Right hindlimb (tissue), 1 donor: ENCODE measurements around the gene KCNS1.

Experiments used
- DNase-seq: peaks from one replicate; pipeline ENCODE4 v3.0.0-alpha.2; 2018

Gene KCNS1

GRCh38 chr20:45105317-45105716 lies 4.4 kb upstream of the KCNS1 start:
- no peak for DNase-seq

DNA sequence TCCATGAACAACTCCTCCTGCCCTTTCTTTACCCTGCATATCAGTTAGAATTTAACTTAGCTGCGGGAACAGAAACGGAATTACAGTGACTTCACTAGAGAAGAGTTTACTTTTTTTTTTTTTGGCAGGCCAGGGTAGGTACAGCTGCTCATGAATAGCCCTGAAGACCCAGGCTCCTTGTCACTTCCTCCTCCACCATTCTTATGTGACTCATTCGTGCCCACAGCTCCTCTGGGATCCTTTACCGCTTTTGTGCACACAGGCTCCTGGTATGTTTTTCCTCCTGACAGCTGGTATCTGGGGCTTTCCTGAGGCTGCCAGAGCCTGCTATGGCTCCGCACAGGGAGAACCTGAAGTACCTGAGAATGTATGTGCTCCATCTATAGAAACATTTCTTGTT lies 3.9 kb upstream of the KCNS1 start:
- no peak for DNase-seq

DNA sequence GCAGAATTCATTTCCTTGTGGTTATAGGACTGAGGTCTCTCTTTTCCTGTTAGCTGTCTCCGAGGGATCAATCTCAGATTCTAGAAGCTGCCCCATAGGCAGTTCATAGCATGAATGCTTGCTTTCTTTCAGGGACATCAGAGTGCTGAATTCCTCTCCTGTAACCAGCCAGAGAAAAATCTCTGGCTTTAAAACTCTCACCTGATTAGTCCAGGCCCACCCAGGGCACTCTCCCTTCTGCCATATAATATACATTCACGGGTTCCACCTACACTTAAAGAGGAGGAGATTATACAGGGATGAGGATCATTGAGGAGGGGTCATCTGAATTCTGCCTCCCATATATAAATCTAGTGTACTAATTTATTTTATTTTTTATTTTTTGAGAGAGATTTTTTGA lies 2.1 kb upstream of the KCNS1 start:
- no peak for DNase-seq

- DNase-seq, result no peak
These were observed 465 bp upstream of the KCNS1 start for GRCh38 chr20:45101333-45101850.

DNA sequence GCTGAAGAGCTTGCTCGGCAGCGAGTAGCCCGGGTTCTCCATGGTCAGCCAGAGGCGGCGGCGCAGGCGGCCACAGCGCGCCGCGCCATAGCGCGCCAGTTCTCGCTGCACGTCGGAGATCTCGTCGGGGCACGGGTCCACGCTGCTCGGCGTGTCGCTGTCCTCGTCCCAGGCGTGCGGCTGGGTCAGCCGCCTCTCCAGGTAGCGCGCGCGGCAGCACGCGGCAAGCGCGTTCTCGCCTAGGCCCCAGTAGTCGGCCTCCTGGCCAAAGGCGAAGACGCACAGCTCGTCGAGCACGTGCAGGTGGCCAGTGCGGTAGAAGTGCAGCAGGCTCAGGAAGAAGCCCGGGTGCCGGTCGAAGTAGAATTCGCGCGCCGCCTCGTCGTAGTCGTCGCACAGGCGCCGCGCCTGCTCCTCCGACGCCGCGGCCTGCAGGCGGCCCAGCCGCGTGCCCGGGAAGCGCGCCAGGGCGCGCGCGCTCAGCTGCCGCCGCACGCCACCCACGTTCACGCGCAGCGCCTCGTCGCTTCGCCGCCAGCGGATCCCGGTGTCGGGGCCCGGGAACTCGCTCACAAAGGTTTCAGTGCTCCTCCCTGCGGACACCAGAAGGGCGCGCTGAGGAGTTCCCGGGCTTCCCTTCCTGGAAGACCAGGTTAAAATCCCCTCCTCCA lies 2.7 kb downstream of the KCNS1 start:
- peak; percentile 47 for DNase-seq

- DNase-seq, result no peak
These were observed 3.3 kb downstream of the KCNS1 start for GRCh38 chr20:45097485-45098102.

- no peak for DNase-seq
These were observed 4.1 kb downstream of the KCNS1 start for GRCh38 chr20:45096781-45097180.

DNA sequence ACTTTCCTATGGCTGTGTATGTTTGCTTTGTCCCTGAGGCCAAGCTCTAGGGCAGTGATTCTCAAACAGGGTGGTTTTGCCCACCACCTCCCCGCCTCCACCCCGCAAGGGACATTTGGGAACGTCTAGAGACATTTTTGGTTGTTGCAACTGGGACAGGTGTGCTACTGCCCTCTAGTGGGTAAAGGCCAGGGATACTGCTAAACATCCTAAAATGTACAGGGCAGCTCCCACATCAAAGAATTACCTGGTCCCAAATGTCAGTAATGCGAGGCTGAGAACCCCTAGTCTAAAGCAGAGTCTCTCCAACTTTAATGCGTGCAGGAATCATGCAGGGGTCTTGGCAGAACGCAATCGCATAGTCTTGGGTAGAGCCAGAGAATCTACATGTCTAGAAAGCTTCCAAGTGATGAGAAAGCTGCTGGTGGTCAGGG lies 5.1 kb downstream of the KCNS1 start:
- DNase-seq, result peak; percentile 66

- no peak for DNase-seq
These were observed 5.9 kb downstream of the KCNS1 start for GRCh38 chr20:45094864-45095574.

DNA sequence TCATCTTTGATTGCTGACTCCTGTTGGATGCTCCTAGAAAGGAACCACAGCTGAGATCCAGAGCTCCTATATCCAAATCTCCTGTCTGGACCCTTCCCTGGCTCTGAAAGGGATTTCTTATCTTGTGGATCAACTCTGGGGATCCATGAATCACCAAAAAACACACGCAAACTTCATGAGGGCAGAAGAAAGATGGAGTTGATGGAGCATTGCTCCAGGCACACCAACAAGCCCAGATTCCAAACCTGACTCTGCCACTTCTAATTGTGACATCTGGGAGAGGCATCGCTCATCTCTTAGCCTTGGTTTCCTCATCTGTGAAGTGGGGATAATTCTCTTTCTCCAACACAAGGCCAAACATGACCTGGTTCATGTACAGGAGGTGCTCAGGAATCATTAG lies 6.7 kb downstream of the KCNS1 start:
- no peak for DNase-seq

DNA sequence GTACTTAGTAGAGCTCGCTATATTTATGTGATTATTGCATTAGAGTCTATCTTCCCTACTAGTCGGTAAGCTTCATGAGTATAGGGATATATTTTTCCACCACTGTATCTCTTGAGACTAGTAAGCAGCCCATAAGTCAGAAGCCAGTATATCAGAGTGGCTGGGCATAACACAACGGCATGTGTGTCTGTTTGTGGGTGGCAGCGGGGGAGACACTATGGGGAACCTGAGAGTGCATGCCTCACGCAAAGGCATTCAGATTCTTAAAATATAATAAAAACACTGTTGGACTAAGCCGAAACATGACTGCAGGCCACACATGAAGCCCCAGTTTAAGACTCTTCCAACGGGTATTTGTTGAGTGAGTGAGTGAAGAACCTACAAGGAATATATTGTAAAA lies 8.0 kb downstream of the KCNS1 start:
- no peak for DNase-seq

- DNase-seq, result no peak
These were observed 9.6 kb downstream of the KCNS1 start for GRCh38 chr20:45091366-45091765.

- DNase-seq, result no peak
These were observed 10.4 kb downstream of the KCNS1 start for GRCh38 chr20:45090481-45090880.

DNA sequence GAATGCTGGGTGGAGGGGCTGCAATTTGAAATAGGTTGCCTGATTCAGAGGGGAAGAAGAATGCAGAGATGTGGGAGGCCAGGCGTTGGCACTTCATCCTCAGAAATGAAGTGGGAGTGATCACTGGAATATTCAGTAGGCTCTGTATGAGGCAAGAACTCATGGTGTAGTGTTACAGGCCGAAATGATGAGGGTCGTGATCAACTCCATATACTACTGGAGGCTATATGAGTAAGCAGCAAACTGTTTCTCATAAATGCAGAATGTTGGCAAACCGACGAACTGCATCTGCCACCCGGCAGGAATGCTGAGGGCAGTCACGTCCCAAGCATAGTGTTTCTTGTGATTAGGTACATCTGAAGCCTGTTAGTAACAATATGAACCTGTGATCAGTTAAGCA lies 12.7 kb downstream of the KCNS1 start:
- no peak for DNase-seq

GRCh38 chr20:45087814-45088213 lies 13.1 kb downstream of the KCNS1 start:
- DNase-seq, result no peak

GRCh38 chr20:45087097-45087790 lies 13.7 kb downstream of the KCNS1 start:
- no peak for DNase-seq

DNA sequence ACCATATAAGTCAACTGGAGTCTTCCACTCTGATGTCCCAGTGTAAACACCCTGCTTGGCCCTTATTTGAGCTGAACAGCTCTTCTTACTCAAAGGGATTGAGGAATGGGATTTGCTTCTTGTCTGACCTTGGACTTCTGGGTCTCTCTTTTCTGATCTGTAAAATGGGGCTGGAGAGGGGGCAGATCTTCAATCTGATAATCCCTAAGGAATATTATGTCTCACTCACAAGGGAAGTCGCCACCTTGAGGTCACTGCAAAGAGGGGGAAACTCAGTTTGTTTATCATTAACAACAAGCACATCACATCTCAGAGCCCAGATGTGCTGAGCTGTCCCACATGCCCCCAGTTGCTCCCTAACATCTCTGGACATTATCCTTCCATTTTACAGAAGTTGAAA lies 15.1 kb downstream of the KCNS1 start:
- no peak for DNase-seq

GRCh38 chr20:45085289-45085688 lies 15.6 kb downstream of the KCNS1 start:
- no peak for DNase-seq

DNA sequence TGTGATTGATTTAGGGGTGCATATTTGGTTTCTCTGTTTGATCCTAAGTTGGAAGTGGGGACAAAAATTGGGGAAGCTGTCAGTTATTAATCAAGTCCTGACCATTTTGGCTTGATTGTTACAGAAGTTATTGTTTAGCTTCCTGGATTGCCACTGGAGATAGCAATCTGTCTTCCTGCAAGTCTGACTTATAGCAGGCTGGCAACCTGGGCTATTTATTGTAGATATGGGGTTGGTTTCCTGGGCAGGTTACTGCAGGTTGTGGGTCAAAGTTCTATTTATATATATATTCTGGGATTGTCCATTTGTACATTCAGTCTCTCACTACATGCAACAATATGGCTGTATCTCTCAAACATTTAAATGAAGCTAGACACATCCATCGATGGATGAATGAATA lies 17.8 kb downstream of the KCNS1 start:
- DNase-seq, result no peak

DNA sequence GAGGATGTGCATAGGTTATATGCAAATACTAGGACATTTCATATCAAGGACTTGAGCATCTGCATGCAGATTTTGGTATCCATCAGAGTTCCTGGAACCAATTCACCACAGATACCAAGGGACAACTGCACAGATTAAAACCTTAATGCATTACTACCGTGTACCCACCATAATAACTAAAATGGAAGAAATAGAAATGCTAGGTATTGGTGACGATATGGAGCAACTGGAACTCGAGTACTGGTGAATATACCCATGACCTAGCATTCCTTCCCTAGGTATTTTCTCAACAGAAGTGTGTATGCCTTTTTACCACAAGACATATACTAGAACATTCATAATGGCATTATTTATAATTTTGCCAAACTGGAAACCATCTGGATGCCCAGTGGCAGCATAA lies 18.5 kb downstream of the KCNS1 start:
- DNase-seq, result no peak

GRCh38 chr20:45080867-45081624 lies 19.9 kb downstream of the KCNS1 start:
- no peak for DNase-seq

GRCh38 chr20:45077559-45077958 lies 23.4 kb downstream of the KCNS1 start:
- DNase-seq, result no peak

- no peak for DNase-seq
These were observed 27.7 kb downstream of the KCNS1 start for GRCh38 chr20:45073221-45073620.
